MCF 10A (cell line): Measurements from ENCODE around the gene UCK1. TPM values are rescaled to one million over a fixed set of nuclear protein-coding genes. Genes with fewer than 3 reads are reported as not detected.

Experiments
- BruUV-seq: library from RNA; stranded (reverse); fragments of 400-500 nt; replicated peaks from 2 replicates; lab custom pipeline; 2021; lab: Mats Ljungman, UMichigan
- CTCF ChIA-PET: fragments of 300-600 bp; sonication (Branson Sonifier 250); formaldehyde crosslinking; extraction: SDS; loops from one replicate; lab custom pipeline; 2021; ENCODE audit warnings: antibody characterized with exemption, inconsistent platforms; lab: Yijun Ruan, JAX
- POLR2A ChIA-PET: fragments of 300-600, 350-650 bp; sonication (Branson Sonifier 250); formaldehyde crosslinking; extraction: SDS; loops from one replicate; lab custom pipeline; 2020; ENCODE audit warnings: antibody characterized with exemption, inconsistent platforms; lab: Yijun Ruan, JAX
- DNase-seq: peaks from one replicate; pipeline ENCODE4 v3.0.0-alpha.2; 2018; ENCODE audit not compliant: unreplicated experiment
- H3K27ac Mint-ChIP-seq: one replicate; pipeline ENCODE4 v1.8.0; 2022; ENCODE audit warnings: mild to moderate bottlenecking, low read depth, mixed read lengths; ENCODE audit not compliant: unreplicated experiment
- H3K27me3 Mint-ChIP-seq: one replicate; pipeline ENCODE4 v1.8.0; 2022; ENCODE audit warnings: mixed read lengths; ENCODE audit not compliant: insufficient read depth, unreplicated experiment
- H3K36me3 Mint-ChIP-seq: one replicate; pipeline ENCODE4 v1.8.0; 2022; ENCODE audit warnings: mild to moderate bottlenecking, moderate library complexity, mixed read lengths; ENCODE audit not compliant: insufficient read depth, unreplicated experiment
- H3K4me1 Mint-ChIP-seq: one replicate; pipeline ENCODE4 v1.8.0; 2022; ENCODE audit warnings: mixed read lengths; ENCODE audit not compliant: insufficient read depth, unreplicated experiment
- H3K4me3 Mint-ChIP-seq: one replicate; pipeline ENCODE4 v1.8.0; 2022; ENCODE audit warnings: mild to moderate bottlenecking, moderate library complexity, mixed read lengths; ENCODE audit not compliant: unreplicated experiment
- H3K9me3 Mint-ChIP-seq: one replicate; pipeline ENCODE4 v1.8.0; 2022; ENCODE audit warnings: mixed read lengths; ENCODE audit not compliant: unreplicated experiment
- CTCF ChIP-seq: fragments of 200-600 bp; IDR thresholded peaks from one replicate; pipeline ENCODE4 v1.8.0; 2022; ENCODE audit warnings: antibody characterized with exemption, mild to moderate bottlenecking; ENCODE audit not compliant: unreplicated experiment
- intact Hi-C: fragments of 100-400 bp; cut with micrococcal nuclease; formaldehyde crosslinking; loops from 2 replicates; pipeline ENCODE4 v1.14.1; 2022
- total RNA-seq: library from RNA; stranded (reverse); gene quantifications from 2 replicates; pipeline ENCODE4 v1.2.3, GENCODE V29; 2022

Gene UCK1
- total RNA-seq, 1 experiment from 2014 or later: 20.0 TPM

- BruUV-seq: no TSS peak
- Mint-ChIP-seq H3K36me3 (peaks cover 46% of the 10 kb centered on the region), H3K27me3 (no peaks in the 10 kb centered on the region), H3K9me3 (no peaks in the 10 kb centered on the region), H3K4me3 (no peak overlapping the region), H3K27ac (no peak overlapping the region), H3K4me1 (no peaks in the 10 kb centered on the region)
- ChIA-PET POLR2A (no interaction called here), CTCF (interaction anchor here (0.6 kb wide), 1 partner anchor 236 kb away, joined by 4 read pairs; no protein-coding TSS in a partner anchor)
- no peak for TF ChIP-seq CTCF
- intact Hi-C loops: no loop called here
- DNase-seq: no peak
These were observed 19.6 kb downstream of the UCK1 start for GRCh38 chr9:131511416-131511815.

GRCh38 chr9:131505012-131505411 lies 26.1 kb downstream of the UCK1 start:
- no peaks in the 10 kb centered on the region for H3K27me3 Mint-ChIP-seq
- H3K4me3 Mint-ChIP-seq: peak overlapping the region; percentile 33
- H3K9me3 Mint-ChIP-seq: no peaks in the 10 kb centered on the region
- CTCF ChIA-PET: interaction anchor here (0.6 to 0.7 kb wide), 2 partner anchors 256 to 326 kb away, joined by 3 read pairs; no protein-coding TSS in a partner anchor
- no peak for DNase-seq
- TF ChIP-seq CTCF: no peak
- peaks cover 41% of the 10 kb centered on the region for H3K36me3 Mint-ChIP-seq
- POLR2A ChIA-PET: interaction anchor here (0.6 to 1.0 kb wide), 2 partner anchors 233 to 789 kb away, joined by 3 read pairs; no protein-coding TSS in a partner anchor
- intact Hi-C loops: loop anchor here (10.0 kb wide), 1 partner anchor 240 kb away; the partner anchor contains the start of gene RAPGEF1
- H3K27ac Mint-ChIP-seq: peak overlapping the region; percentile 84
- no TSS peak for BruUV-seq
- H3K4me1 Mint-ChIP-seq: peaks cover 15% of the 10 kb centered on the region

GRCh38 chr9:131503626-131504465 lies 27.2 kb downstream of the UCK1 start:
- no TSS peak for BruUV-seq
- ChIA-PET POLR2A (interaction anchor here (0.6 to 1.4 kb wide), 8 partner anchors 10 to 154 kb away, joined by 3 to 6 read pairs (median 4); no protein-coding TSS in a partner anchor), CTCF (interaction anchor here (0.7 to 1.3 kb wide), 4 partner anchors 108 to 327 kb away, joined by 3 to 5 read pairs (median 4); partner anchors contain the start of gene RAPGEF1)
- H3K27me3 Mint-ChIP-seq: no peaks in the 10 kb centered on the region
- H3K27ac Mint-ChIP-seq: peak overlapping the region; percentile 84
- intact Hi-C loops: loop anchor here (10.0 kb wide), 1 partner anchor 241 kb away; the partner anchor contains the start of gene RAPGEF1
- peak; percentile 49 for DNase-seq
- peak overlapping the region; percentile 86 for H3K4me3 Mint-ChIP-seq
- H3K36me3 Mint-ChIP-seq: peaks cover 40% of the 10 kb centered on the region
- peaks cover 15% of the 10 kb centered on the region for H3K4me1 Mint-ChIP-seq
- TF ChIP-seq CTCF: no peak
- no peaks in the 10 kb centered on the region for H3K9me3 Mint-ChIP-seq
